HepG2 (cell line): ENCODE results near the gene NUDT17. TPM values are rescaled to one million over a fixed set of nuclear protein-coding genes. Genes with fewer than 3 reads are reported as not detected.

Experiments
- CC2D1A ChIP-seq: sonication (generic); formaldehyde crosslinking; IDR thresholded peaks from 2 replicates; pipeline ENCODE4 v1.8.1; 2023; ENCODE audit warnings: mild to moderate bottlenecking, missing genetic modification reagents
- HNF4G ChIP-seq, 2 experiments: sonication (generic) in 1 of 2; formaldehyde crosslinking in 1 of 2; IDR thresholded peaks; 2 replicates each; pipeline versions ENCODE4 v1.4.0 to v1.6.1; 2011 to 2020; ENCODE audit warnings: borderline replicate concordance in 2 of 2, low read depth in 2 of 2, mild to moderate bottlenecking in 2 of 2, low read length in 1 of 2, missing genetic modification reagents in 1 of 2, moderate library complexity in 1 of 2
- IKZF1 ChIP-seq: fragments of 450-650 bp; IDR thresholded peaks from 2 replicates; pipeline ENCODE4 v1.7.1; 2016
- MED1 ChIP-seq: sonication (generic); formaldehyde crosslinking; IDR thresholded peaks from 2 replicates; pipeline ENCODE4 v1.4.0; 2020; ENCODE audit warnings: missing genetic modification reagents
- NCOA5 ChIP-seq: sonication (generic); formaldehyde crosslinking; IDR thresholded peaks from 2 replicates; pipeline ENCODE4 v1.4.0; 2020; ENCODE audit warnings: missing genetic modification reagents
- PITX1 ChIP-seq: sonication (generic); formaldehyde crosslinking; IDR thresholded peaks from 2 replicates; pipeline ENCODE4 v1.5.1; 2020; ENCODE audit warnings: mild to moderate bottlenecking, missing genetic modification reagents
- XBP1 ChIP-seq: sonication (generic); formaldehyde crosslinking; IDR thresholded peaks from 2 replicates; pipeline ENCODE4 v1.5.0; 2020; ENCODE audit warnings: missing genetic modification reagents
- ZNF350 ChIP-seq: sonication (generic); formaldehyde crosslinking; IDR thresholded peaks from 2 replicates; pipeline ENCODE4 v1.4.0; 2020; ENCODE audit warnings: mild to moderate bottlenecking, low read depth, missing genetic modification reagents, borderline replicate concordance
- ZNF605 ChIP-seq: sonication (generic); formaldehyde crosslinking; IDR thresholded peaks from 2 replicates; pipeline ENCODE4 v1.8.0; 2022; ENCODE audit warnings: mild to moderate bottlenecking, missing genetic modification reagents
- ZNF678 ChIP-seq: sonication (generic); formaldehyde crosslinking; IDR thresholded peaks from 2 replicates; pipeline ENCODE4 v1.4.0; 2020; ENCODE audit warnings: mild to moderate bottlenecking, missing genetic modification reagents
- ZNF777 ChIP-seq: sonication (generic); formaldehyde crosslinking; IDR thresholded peaks from 2 replicates; pipeline ENCODE4 v1.4.0; 2020; ENCODE audit warnings: missing genetic modification reagents
- polyA plus RNA-seq, 8 experiments: library from polyadenylated mRNA; depleted of rRNA in 3 of 8; stranded (reverse) in 7 of 8; unstranded in 1 of 8; fragments of >200 nt; fragmentation: Illumina TruSeq in 4 of 8; extraction: Trizol in 4 of 8; gene quantifications; 2 replicates each; pipeline versions ENCODE4 v1.2.1 to v1.2.3, GENCODE V29; 2011 to 2016; ENCODE audit warnings: low read depth in 4 of 8, missing spikeins in 1 of 8, mixed read lengths in 1 of 8; ENCODE audit not compliant: insufficient read depth in 1 of 8
- total RNA-seq, 5 experiments: library from RNA; depleted of rRNA; stranded (reverse); fragments of >200 nt; fragmentation: Illumina TruSeq; extraction: Trizol; gene quantifications; 2 replicates each; pipeline ENCODE4 v1.2.3, GENCODE V29; 2016; ENCODE audit warnings: low read depth in 1 of 5
- TF ChIP-seq, protein P1 (sequence below): IDR thresholded peaks from 2 replicates; pipeline ENCODE4 v1.4.0; 2020; ENCODE audit warnings: mild to moderate bottlenecking, missing genetic modification reagents
- TF ChIP-seq, protein P2 (sequence below): IDR thresholded peaks from 2 replicates; pipeline ENCODE4 v1.6.1; 2012; ENCODE audit warnings: low read length, improper control_type of control experiment
- TF ChIP-seq, protein P3 (sequence below): IDR thresholded peaks from 2 replicates; pipeline ENCODE4 v1.6.1; 2016; ENCODE audit warnings: mild to moderate bottlenecking
- TF ChIP-seq, protein P4 (sequence below): sonication (generic); formaldehyde crosslinking; IDR thresholded peaks from 2 replicates; pipeline ENCODE4 v1.8.0; 2022; ENCODE audit warnings: mild to moderate bottlenecking, missing genetic modification reagents
- TF ChIP-seq, protein P5 (sequence below), 2 experiments: sonication (generic) in 1 of 2; formaldehyde crosslinking in 1 of 2; IDR thresholded peaks; 2 replicates each; pipeline versions ENCODE4 v1.4.0 to v1.6.1; 2018 to 2020; ENCODE audit warnings: missing genetic modification reagents in 2 of 2, borderline replicate concordance in 1 of 2, low read depth in 1 of 2, mild to moderate bottlenecking in 1 of 2, missing biosample characterization in 1 of 2

NUDT17 gene
- total and polyA plus RNA-seq, 2 of the 13 experiments (the other 11 are each of a cell fraction or from before 2014, with no cell fraction given) = 2.6 to 5.8 TPM

DNA sequence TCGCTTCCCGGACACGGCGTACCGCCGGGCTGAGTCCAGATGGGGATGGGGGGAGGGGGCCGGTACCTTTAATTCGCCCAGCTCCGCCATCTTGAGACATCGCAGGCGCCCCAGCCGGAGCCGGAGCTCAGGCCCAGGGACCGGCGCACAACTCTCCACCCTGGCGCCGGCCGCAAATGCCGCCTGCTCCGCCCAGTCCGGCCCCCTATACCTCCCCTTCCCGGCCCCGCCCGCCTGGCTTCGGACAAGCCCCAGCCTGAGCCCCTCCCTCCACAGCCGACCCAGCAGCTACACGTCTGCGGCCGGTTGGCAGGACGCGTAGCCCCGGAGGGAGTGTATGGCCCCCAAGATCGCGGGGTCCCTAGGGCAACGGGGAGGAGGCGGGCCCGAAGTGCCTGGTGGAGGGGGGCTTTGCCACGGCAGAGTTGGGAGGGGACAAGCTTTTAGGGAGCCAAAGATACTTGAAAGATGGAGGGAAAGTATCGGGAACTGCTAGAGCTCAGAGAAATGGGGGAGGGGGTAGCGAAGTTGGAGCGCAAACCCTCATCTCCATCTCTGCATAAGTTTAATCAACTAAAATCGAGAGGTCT lies 13.6 kb downstream of the NUDT17 start, which contains the start of gene PIAS3 (continued):
- TF ChIP-seq, protein P1, sequence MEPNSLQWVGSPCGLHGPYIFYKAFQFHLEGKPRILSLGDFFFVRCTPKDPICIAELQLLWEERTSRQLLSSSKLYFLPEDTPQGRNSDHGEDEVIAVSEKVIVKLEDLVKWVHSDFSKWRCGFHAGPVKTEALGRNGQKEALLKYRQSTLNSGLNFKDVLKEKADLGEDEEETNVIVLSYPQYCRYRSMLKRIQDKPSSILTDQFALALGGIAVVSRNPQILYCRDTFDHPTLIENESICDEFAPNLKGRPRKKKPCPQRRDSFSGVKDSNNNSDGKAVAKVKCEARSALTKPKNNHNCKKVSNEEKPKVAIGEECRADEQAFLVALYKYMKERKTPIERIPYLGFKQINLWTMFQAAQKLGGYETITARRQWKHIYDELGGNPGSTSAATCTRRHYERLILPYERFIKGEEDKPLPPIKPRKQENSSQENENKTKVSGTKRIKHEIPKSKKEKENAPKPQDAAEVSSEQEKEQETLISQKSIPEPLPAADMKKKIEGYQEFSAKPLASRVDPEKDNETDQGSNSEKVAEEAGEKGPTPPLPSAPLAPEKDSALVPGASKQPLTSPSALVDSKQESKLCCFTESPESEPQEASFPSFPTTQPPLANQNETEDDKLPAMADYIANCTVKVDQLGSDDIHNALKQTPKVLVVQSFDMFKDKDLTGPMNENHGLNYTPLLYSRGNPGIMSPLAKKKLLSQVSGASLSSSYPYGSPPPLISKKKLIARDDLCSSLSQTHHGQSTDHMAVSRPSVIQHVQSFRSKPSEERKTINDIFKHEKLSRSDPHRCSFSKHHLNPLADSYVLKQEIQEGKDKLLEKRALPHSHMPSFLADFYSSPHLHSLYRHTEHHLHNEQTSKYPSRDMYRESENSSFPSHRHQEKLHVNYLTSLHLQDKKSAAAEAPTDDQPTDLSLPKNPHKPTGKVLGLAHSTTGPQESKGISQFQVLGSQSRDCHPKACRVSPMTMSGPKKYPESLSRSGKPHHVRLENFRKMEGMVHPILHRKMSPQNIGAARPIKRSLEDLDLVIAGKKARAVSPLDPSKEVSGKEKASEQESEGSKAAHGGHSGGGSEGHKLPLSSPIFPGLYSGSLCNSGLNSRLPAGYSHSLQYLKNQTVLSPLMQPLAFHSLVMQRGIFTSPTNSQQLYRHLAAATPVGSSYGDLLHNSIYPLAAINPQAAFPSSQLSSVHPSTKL (CRISPR knock-in tag) = peak; percentile 53; the same call in 1 of the 2 replicates
- TF ChIP-seq ZNF350 (CRISPR knock-in tag) = peak; percentile 49; the same call in 1 of the 2 replicates
- TF ChIP-seq ZNF777 (CRISPR knock-in tag) = peak; percentile 36
- TF ChIP-seq, protein P2, sequence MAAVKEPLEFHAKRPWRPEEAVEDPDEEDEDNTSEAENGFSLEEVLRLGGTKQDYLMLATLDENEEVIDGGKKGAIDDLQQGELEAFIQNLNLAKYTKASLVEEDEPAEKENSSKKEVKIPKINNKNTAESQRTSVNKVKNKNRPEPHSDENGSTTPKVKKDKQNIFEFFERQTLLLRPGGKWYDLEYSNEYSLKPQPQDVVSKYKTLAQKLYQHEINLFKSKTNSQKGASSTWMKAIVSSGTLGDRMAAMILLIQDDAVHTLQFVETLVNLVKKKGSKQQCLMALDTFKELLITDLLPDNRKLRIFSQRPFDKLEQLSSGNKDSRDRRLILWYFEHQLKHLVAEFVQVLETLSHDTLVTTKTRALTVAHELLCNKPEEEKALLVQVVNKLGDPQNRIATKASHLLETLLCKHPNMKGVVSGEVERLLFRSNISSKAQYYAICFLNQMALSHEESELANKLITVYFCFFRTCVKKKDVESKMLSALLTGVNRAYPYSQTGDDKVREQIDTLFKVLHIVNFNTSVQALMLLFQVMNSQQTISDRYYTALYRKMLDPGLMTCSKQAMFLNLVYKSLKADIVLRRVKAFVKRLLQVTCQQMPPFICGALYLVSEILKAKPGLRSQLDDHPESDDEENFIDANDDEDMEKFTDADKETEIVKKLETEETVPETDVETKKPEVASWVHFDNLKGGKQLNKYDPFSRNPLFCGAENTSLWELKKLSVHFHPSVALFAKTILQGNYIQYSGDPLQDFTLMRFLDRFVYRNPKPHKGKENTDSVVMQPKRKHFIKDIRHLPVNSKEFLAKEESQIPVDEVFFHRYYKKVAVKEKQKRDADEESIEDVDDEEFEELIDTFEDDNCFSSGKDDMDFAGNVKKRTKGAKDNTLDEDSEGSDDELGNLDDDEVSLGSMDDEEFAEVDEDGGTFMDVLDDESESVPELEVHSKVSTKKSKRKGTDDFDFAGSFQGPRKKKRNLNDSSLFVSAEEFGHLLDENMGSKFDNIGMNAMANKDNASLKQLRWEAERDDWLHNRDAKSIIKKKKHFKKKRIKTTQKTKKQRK = no peak
- TF ChIP-seq IKZF1 = no peak
- TF ChIP-seq CC2D1A (CRISPR knock-in tag) = no peak
- TF ChIP-seq ZNF605 (CRISPR knock-in tag) = no peak
- TF ChIP-seq, protein P3, sequence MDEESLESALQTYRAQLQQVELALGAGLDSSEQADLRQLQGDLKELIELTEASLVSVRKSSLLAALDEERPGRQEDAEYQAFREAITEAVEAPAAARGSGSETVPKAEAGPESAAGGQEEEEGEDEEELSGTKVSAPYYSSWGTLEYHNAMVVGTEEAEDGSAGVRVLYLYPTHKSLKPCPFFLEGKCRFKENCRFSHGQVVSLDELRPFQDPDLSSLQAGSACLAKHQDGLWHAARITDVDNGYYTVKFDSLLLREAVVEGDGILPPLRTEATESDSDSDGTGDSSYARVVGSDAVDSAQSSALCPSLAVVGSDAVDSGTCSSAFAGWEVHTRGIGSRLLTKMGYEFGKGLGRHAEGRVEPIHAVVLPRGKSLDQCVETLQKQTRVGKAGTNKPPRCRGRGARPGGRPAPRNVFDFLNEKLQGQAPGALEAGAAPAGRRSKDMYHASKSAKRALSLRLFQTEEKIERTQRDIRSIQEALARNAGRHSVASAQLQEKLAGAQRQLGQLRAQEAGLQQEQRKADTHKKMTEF (CRISPR knock-in tag) = peak; percentile 51; the same call in 1 of the 2 replicates
- TF ChIP-seq ZNF678 (CRISPR knock-in tag) = no peak
- no peak for TF ChIP-seq NCOA5
- TF ChIP-seq, protein P4, sequence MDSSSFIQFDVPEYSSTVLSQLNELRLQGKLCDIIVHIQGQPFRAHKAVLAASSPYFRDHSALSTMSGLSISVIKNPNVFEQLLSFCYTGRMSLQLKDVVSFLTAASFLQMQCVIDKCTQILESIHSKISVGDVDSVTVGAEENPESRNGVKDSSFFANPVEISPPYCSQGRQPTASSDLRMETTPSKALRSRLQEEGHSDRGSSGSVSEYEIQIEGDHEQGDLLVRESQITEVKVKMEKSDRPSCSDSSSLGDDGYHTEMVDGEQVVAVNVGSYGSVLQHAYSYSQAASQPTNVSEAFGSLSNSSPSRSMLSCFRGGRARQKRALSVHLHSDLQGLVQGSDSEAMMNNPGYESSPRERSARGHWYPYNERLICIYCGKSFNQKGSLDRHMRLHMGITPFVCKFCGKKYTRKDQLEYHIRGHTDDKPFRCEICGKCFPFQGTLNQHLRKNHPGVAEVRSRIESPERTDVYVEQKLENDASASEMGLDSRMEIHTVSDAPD (CRISPR knock-in tag) = no peak
- TF ChIP-seq MED1 = no peak
- peak; percentile 75; the same call in 1 of the 2 replicates for TF ChIP-seq PITX1 (CRISPR knock-in tag)
- TF ChIP-seq, protein P5, sequence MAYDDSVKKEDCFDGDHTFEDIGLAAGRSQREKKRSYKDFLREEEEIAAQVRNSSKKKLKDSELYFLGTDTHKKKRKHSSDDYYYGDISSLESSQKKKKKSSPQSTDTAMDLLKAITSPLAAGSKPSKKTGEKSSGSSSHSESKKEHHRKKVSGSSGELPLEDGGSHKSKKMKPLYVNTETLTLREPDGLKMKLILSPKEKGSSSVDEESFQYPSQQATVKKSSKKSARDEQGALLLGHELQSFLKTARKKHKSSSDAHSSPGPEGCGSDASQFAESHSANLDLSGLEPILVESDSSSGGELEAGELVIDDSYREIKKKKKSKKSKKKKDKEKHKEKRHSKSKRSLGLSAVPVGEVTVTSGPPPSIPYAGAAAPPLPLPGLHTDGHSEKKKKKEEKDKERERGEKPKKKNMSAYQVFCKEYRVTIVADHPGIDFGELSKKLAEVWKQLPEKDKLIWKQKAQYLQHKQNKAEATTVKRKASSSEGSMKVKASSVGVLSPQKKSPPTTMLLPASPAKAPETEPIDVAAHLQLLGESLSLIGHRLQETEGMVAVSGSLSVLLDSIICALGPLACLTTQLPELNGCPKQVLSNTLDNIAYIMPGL (CRISPR knock-in tag; IDR thresholded peaks at IDR 0.05; ENCODE audit: borderline replicate concordance in 1 of 2, low read depth in 1 of 2) = peak in 1 of 2 experiments; percentile 64; a peak in 3 of 4 replicates
- no peak for TF ChIP-seq XBP1
- TF ChIP-seq HNF4G (IDR thresholded peaks at IDR 0.05; ENCODE audit: borderline replicate concordance, low read depth, low read length) = no peak
- 0 out of 2 replicates have a peak, but pooled peaks have one; percentile 6 for TF ChIP-seq HNF4G (CRISPR knock-in tag; IDR thresholded peaks at IDR 0.05; ENCODE audit: borderline replicate concordance, low read depth)
